ENCODE data around the gene OR7G1. TPM values are rescaled to one million over a fixed set of nuclear protein-coding genes. Genes with fewer than 3 reads are reported as not detected.

The OR7G1 gene
- total RNA-seq, 6 donors from 2014 or later, result not detected

DNA sequence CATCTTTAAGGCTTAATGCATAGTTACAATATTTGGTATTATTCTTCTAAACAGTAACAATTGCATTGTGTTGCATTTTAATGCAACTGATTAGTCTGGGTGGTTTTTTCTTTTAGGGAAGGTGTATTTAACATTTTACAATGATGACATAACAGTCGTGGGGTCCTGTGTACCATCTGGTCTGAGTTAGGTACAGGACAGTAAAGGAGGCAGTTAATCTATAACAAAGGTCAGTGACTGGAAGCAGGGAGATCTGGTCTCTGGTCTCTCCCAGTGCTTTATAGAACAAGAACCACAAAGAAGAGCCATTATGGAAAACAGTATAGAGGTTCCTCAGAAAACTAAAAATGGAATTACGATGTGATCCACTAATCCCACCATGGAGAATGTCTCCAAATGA is 5.6 kb downstream of the OR7G1 start:
- Histone ChIP-seq H3K9me3 (no peaks in the 10 kb centered on the region), H3K36me3 (no peaks in the 10 kb centered on the region), H3K27me3 (no peaks in the 10 kb centered on the region), H3K27ac (no peak overlapping the region), H3K4me1 (no peaks in the 10 kb centered on the region), H3K4me3 (no peak overlapping the region)
- WGBS, 2 donors, result 33 to 42% methylated on average over 2 of the region's 2 CpGs
- no peak for ATAC-seq (ENCODE audit: low FRiP score in 2 of 2)
- no peak for DNase-seq
- TF ChIP-seq POLR2AphosphoS5 (IDR thresholded peaks at IDR 0.05) (no peak), EP300 (IDR thresholded peaks at IDR 0.05) (no peak), POLR2A (IDR thresholded peaks at IDR 0.05) (no peak)
- TF ChIP-seq, protein P1, sequence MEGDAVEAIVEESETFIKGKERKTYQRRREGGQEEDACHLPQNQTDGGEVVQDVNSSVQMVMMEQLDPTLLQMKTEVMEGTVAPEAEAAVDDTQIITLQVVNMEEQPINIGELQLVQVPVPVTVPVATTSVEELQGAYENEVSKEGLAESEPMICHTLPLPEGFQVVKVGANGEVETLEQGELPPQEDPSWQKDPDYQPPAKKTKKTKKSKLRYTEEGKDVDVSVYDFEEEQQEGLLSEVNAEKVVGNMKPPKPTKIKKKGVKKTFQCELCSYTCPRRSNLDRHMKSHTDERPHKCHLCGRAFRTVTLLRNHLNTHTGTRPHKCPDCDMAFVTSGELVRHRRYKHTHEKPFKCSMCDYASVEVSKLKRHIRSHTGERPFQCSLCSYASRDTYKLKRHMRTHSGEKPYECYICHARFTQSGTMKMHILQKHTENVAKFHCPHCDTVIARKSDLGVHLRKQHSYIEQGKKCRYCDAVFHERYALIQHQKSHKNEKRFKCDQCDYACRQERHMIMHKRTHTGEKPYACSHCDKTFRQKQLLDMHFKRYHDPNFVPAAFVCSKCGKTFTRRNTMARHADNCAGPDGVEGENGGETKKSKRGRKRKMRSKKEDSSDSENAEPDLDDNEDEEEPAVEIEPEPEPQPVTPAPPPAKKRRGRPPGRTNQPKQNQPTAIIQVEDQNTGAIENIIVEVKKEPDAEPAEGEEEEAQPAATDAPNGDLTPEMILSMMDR (IDR thresholded peaks at IDR 0.05), result no peak

DNA sequence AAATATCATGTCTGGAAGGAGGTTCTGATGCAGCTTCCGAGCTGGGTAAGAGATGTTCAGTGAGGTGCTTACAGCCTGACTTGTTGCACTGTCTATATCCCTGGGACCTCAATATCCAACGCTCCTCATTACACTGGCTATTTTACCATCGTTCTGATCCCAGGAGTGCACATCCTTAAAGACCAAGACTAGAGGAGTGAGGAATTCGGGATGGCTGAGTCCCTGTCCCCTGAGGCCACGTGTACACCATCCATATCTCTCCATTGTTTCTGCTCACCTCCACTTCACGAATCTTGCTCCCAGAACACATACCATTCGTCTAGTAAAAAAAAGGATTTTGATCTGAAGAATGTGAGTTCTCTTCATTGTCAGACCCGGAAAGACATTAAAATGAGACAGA is 8.2 kb downstream of the OR7G1 start, which contains the start of gene OR7G2:
Gene OR7G2, minus strand, starts transcription at position 101 of the 400 bp plus-strand sequence. CDS start 4,232 bp downstream, outside the sequence.
- DNase-seq (no peak), ATAC-seq (ENCODE audit: low FRiP score in 2 of 2) (no peak)
- Histone ChIP-seq H3K4me1 (no peaks in the 10 kb centered on the region), H3K4me3 (no peak within 1 kb of the TSS), H3K27me3 (no peaks in the 10 kb centered on the region), H3K27ac (no peak within 1 kb of the TSS), H3K36me3 (no peaks in the 10 kb centered on the region), H3K9me3 (no peaks in the 10 kb centered on the region)
- TF ChIP-seq, protein P1 (IDR thresholded peaks at IDR 0.05), result no peak
- no peak for TF ChIP-seq EP300 (IDR thresholded peaks at IDR 0.05)
- TF ChIP-seq POLR2A (IDR thresholded peaks at IDR 0.05), result no peak
- TF ChIP-seq POLR2AphosphoS5 (IDR thresholded peaks at IDR 0.05), result no peak
- WGBS, 2 donors, result 58 to 63% methylated on average over 8 of the region's 8 CpGs

DNA sequence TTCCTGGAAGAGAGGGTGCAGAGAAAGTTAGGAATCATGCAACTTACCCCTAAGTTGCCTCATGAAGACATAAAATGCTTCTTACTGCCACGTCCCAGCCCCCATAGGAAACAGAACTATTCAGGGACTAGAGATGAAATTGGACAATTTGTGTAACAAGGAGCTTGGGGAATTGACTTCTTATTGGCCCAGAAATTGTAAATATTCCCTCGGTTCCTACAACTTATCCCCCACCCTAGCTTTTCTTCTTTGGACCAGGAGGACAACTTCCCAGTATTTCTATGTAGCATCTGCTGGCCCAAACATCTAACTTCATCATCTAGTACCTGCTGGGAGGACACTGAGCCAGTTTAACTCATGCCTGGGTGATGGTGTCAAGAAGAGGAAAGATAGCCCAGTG is 28.8 kb downstream of the OR7G1 start, which contains the start of gene OR1M1:
Gene OR1M1, plus strand, starts transcription at position 301 of the 400 bp plus-strand sequence. CDS start 6,184 bp downstream, outside the sequence.
- no peak for TF ChIP-seq POLR2A (IDR thresholded peaks at IDR 0.05)
- TF ChIP-seq POLR2AphosphoS5 (IDR thresholded peaks at IDR 0.05), result no peak
- no peak for TF ChIP-seq EP300 (IDR thresholded peaks at IDR 0.05)
- TF ChIP-seq, protein P1 (IDR thresholded peaks at IDR 0.05), result no peak
- no peak for ATAC-seq (ENCODE audit: low FRiP score in 2 of 2)
- Histone ChIP-seq H3K36me3 (no peaks in the 10 kb centered on the region), H3K9me3 (no peaks in the 10 kb centered on the region), H3K4me1 (no peaks in the 10 kb centered on the region), H3K27ac (no peak within 1 kb of the TSS), H3K27me3 (no peaks in the 10 kb centered on the region), H3K4me3 (no peak within 1 kb of the TSS)
- DNase-seq, result no peak
- WGBS, 2 donors, result 50 to 56% methylated on average over 2 of the region's 2 CpGs

DNA sequence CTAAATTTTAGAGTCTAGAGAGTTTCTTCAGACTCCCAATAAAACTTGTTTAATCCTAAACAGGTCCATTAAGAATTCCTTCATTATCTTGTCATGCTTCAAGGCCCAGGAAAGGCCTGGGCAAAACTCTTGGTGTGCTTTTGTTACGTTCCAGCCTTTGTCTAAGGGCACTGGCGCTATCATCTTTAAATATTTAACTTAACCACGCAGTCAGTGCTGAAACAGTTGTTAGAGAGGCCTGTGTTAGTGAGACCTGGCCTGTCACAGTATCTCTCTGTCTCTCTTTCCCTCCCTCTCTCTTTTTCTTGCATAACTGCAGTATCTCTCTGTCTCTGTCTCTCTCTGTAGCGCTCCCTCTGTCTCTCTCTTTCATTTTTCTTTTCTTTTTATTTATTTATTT is 36.9 kb downstream of the OR7G1 start:
- no peak for ATAC-seq (ENCODE audit: low FRiP score in 2 of 2)
- Histone ChIP-seq H3K4me1 (peaks cover 0 to 4% (median 1%) of the 10 kb centered on the region in 4 donors), H3K36me3 (no peaks in the 10 kb centered on the region), H3K4me3 (no peak overlapping the region), H3K27ac (no peak overlapping the region), H3K9me3 (no peaks in the 10 kb centered on the region), H3K27me3 (no peaks in the 10 kb centered on the region)
- TF ChIP-seq POLR2AphosphoS5 (IDR thresholded peaks at IDR 0.05) (no peak), EP300 (IDR thresholded peaks at IDR 0.05) (no peak), POLR2A (IDR thresholded peaks at IDR 0.05) (no peak)
- TF ChIP-seq, protein P1 (IDR thresholded peaks at IDR 0.05), result no peak
- WGBS, 2 donors, result 71 to 79% methylated on average over 4 of the region's 4 CpGs
- DNase-seq, result no peak

DNA sequence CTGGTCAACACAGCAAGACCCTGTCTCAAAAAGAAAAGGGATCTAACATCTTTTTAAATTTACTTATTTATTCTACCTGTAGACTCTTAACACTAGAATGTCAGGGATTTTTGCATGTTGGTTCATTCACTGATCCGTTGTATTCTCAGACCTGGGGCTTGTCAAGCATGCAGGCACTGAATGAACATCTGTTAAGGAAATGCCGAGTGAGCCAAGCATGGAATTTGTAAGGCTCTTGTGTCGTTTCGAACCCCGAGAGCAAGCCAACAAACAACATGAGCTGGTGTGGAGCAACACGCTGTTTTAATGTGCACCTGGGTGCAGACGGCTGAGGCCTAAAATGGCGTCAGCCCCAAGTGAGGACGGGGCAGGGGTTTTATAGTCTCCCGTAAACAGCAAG is 38.7 kb downstream of the OR7G1 start:
- no peak overlapping the region for H3K27ac ChIP-seq
- peaks cover 0 to 4% (median 1%) of the 10 kb centered on the region in 4 donors for H3K4me1 ChIP-seq
- whole genome bisulfite sequencing, 2 donors, result 84 to 92% methylated on average over 3 to 10 of the region's 10 CpGs
- H3K4me3 ChIP-seq, result no peak overlapping the region
- ATAC-seq (ENCODE audit: low FRiP score in 2 of 2), result no peak
- H3K9me3 ChIP-seq, result no peaks in the 10 kb centered on the region
- H3K36me3 ChIP-seq, result no peaks in the 10 kb centered on the region
- TF ChIP-seq POLR2AphosphoS5 (IDR thresholded peaks at IDR 0.05), result no peak
- no peak for TF ChIP-seq POLR2A (IDR thresholded peaks at IDR 0.05)
- no peak for TF ChIP-seq EP300 (IDR thresholded peaks at IDR 0.05)
- TF ChIP-seq, protein P1 (IDR thresholded peaks at IDR 0.05), result no peak
- DNase-seq, result no peak
- no peaks in the 10 kb centered on the region for H3K27me3 ChIP-seq
